Smooth muscle cell (in vitro differentiated cells): ENCODE results near the gene SPDYE2. TPM values are rescaled to one million over a fixed set of nuclear protein-coding genes. Genes with fewer than 3 reads are reported as not detected.
"Not testable (repeated sequence)": the region's sequence is repeated elsewhere in the genome, so short reads cannot be mapped to it uniquely, and the experiment has no call there.

Source experiments
- DNase-seq: peaks from one replicate; lab custom pipeline; 2025; ENCODE audit not compliant: unreplicated experiment; lab: John Stamatoyannopoulos, UW
- H2AFZ ChIP-seq: fragments of 200-600 bp; sonication (generic); 2 replicates; pipeline ENCODE4 v1.6.0; 2016; ENCODE audit warnings: antibody characterized with exemption, low read depth, mild to moderate bottlenecking
- H3F3A ChIP-seq: fragments of 200-600 bp; sonication (generic); 2 replicates; pipeline ENCODE4 v1.6.0; 2017; ENCODE audit warnings: antibody characterized with exemption, low read depth
- H3K27ac ChIP-seq: fragments of 200-600 bp; sonication (generic); 2 replicates; pipeline ENCODE4 v1.5.1; 2016; ENCODE audit warnings: low read depth, mild to moderate bottlenecking
- H3K27me3 ChIP-seq: fragments of 200-600 bp; sonication (generic); 2 replicates; pipeline ENCODE4 v1.6.1; 2016; ENCODE audit warnings: low read depth, mild to moderate bottlenecking
- H3K36me3 ChIP-seq: fragments of 200-600 bp; sonication (generic); 2 replicates; pipeline ENCODE4 v1.5.1; 2016; ENCODE audit warnings: low read depth
- H3K4me1 ChIP-seq: fragments of 200-600 bp; sonication (generic); 2 replicates; pipeline ENCODE4 v1.5.1; 2016; ENCODE audit warnings: low read depth
- H3K4me2 ChIP-seq: fragments of 200-600 bp; sonication (generic); 2 replicates; pipeline ENCODE4 v1.6.0; 2016; ENCODE audit warnings: mild to moderate bottlenecking
- H3K4me3 ChIP-seq: fragments of 200-600 bp; sonication (generic); 2 replicates; pipeline ENCODE4 v1.5.1; 2016; ENCODE audit warnings: mild to moderate bottlenecking
- H3K79me2 ChIP-seq: fragments of 200-600 bp; sonication (generic); 2 replicates; pipeline ENCODE4 v1.6.0; 2016; ENCODE audit warnings: low read depth, mild to moderate bottlenecking
- H3K9ac ChIP-seq: fragments of 200-600 bp; sonication (generic); 2 replicates; pipeline ENCODE4 v1.6.0; 2016; ENCODE audit warnings: low read depth
- H3K9me3 ChIP-seq: fragments of 200-600 bp; sonication (generic); replicated peaks from 2 replicates; pipeline ENCODE4 v1.5.1; 2016; ENCODE audit warnings: low read depth
- H4K20me1 ChIP-seq: fragments of 200-600 bp; sonication (generic); 2 replicates; pipeline ENCODE4 v1.6.0; 2016; ENCODE audit warnings: low read depth
- WGBS: methylation state at CpG from one replicate; pipeline ENCODE4 v1.1.7; 2016; ENCODE audit warnings: low lambda C conversion rate; 5-methylcytosine and 5-hydroxymethylcytosine counted together
- polyA plus RNA-seq: library from polyadenylated mRNA; unstranded; fragments of >200 nt; fragmentation: Nextera tagmentation; extraction: Ambion mirVana; gene quantifications from 2 replicates; pipeline ENCODE4 v1.2.1, GENCODE V29; 2016
- total RNA-seq: library from RNA; depleted of rRNA; stranded (reverse); fragments of >200 nt; gene quantifications from 2 replicates; pipeline ENCODE4 v1.2.3, GENCODE V29; 2014

SPDYE2 gene
- total and polyA plus RNA-seq, 2 experiments from 2014 or later, result 0.86 TPM; not detected in 1

DNA sequence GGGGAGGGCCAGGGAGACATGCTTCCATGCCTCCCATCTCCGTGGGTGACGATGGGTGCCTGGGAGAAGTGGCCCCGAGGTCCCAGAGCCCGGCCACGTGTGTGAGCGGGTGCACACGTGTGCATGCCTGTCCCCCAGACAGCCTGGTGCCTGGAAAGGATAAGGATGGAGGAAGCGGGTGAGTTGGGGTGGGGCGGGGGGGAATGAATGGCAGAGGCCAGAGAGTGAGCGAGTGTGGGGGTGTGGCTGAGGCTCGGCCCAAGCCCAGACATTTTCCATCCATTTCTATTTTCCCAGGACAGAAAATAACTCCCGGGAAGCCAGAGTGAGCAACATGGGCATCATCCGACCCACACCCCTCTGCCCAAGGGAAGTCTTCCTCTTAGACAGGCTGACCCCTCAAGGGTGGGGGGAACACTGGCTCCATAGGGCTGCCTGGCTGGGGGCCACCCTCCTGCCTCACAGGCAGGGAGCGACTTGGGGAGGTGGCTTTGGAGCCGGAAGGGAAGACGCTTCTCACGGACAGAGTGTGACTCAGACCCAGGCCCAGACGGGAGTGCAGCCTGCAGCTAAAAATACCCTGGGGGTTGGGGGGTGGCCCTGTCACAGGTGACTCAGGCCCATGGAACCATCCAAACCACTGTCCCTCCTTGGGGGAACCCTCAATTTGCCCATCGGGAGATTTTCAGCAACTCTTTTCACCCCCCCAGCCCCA lies 53.6 kb downstream of the SPDYE2 start:
- not testable (repeated sequence) for H4K20me1 ChIP-seq, H3K27ac ChIP-seq, H3K9ac ChIP-seq, H3K79me2 ChIP-seq, DNase-seq, H3K4me2 ChIP-seq, H3K9me3 ChIP-seq, H3K27me3 ChIP-seq, H3F3A ChIP-seq, H2AFZ ChIP-seq, H3K36me3 ChIP-seq, H3K4me1 ChIP-seq, H3K4me3 ChIP-seq
- WGBS, result 20% methylated on average over 6 of the region's 19 CpGs

DNA sequence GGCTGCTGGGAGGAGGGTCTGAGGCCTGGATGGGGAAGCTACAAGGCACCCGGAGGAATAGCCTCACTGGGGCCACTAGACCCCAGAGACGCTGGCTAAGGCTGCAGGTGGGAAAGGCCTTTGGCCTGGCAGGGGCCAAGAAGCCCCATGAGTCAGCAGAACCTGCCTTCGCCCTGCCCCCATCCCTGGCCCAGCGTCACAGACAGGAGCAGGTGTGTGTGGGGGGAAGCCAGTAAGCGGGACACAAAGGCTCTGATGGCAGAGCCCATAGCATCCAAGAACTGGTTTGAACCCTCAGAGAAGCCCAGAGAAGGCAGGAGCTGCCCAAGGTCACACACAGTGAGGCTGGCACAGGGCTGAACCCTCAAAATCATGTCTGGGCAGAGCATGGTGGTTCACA lies 55.8 kb downstream of the SPDYE2 start:
- H2AFZ ChIP-seq, DNase-seq, H3K4me1 ChIP-seq, H4K20me1 ChIP-seq, H3K9me3 ChIP-seq, H3K9ac ChIP-seq, H3K27ac ChIP-seq, H3K4me3 ChIP-seq, H3K79me2 ChIP-seq, H3K27me3 ChIP-seq, H3K36me3 ChIP-seq, H3F3A ChIP-seq, H3K4me2 ChIP-seq: not testable (repeated sequence)
- WGBS, result no CpG with 5 or more reads among the region's 5 CpGs

DNA sequence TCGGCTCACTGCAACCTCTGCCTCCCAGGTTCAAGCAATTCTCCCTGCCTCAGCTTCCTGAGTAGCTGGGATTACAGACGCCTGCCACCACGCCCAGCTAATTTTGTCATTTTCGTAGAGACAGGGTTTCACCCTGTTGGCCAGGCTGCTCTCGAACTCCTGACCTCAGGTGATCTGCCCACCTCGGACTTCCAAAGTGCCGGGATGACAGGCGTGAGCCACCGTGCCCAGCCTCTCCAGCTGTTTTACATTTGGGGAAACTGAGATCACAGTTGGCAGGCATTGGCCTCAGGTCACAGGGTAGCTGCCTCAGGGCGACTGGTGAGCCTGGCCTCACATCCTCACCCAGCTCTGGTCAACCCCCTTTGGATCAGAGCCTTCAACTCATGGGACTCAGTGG lies 58.7 kb downstream of the SPDYE2 start:
- H3K4me1 ChIP-seq, H4K20me1 ChIP-seq, H3K4me2 ChIP-seq, H3K9ac ChIP-seq, DNase-seq, H3K9me3 ChIP-seq, H3K4me3 ChIP-seq, H3K27me3 ChIP-seq, H3K27ac ChIP-seq, H3F3A ChIP-seq, H3K79me2 ChIP-seq, H3K36me3 ChIP-seq, H2AFZ ChIP-seq: not testable (repeated sequence)
- 88% methylated on average over 4 of the region's 10 CpGs for WGBS

DNA sequence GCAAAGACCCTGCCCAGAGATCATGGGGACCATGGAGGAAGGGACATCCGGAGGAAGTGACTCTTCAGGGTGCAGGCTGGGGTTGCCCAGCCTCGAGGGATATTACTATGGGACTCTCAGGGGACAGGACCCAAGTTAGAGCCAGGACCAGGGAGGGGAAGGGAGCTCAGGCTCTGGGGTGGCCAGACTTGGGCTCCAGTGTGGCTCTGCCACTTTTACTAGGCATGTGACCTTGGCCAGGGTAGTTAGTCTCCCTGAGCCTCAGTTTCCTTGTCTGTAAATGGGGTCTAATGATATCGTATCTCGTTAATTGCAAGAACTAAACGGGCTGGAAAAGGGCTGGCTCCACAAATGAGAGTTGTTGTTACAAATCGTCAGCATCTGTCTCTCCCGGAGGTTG lies 59.4 kb downstream of the SPDYE2 start:
- not testable (repeated sequence) for DNase-seq

DNA sequence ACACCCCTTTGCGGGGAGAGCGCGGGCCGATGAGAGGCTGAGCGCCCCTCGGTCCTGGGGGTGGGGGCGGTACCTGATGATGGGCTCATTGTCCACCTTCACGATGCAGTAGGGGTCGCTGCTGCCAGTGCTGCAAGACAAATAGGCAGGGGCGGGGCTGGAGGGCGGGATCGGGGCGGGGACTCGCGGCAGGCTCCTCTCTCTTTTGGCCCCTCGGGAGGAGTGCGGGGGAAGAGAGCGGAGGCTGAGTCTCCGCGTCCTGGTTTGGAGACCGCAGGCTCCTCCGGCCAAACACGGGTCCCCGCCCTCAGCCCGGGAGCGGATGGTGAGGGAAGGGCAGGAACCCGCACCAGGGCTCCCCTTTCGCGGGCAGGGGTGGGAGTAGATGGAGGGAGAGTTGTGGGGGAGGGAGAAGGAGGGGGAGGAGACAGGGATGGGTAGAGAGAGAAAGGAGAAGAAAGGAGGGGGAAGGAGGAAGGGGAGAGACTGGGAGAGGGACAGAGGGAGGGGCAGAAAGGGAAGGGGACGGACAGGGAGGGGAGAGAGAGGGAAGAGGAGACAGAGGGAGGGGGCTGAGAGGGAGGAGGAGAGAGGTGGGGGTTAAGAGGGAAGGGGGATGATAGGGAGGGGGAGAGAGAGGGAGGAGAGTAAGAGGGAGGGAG lies 60.1 kb downstream of the SPDYE2 start:
- H3K79me2 ChIP-seq, H3F3A ChIP-seq, H4K20me1 ChIP-seq, H3K27me3 ChIP-seq, H3K4me2 ChIP-seq, H2AFZ ChIP-seq, DNase-seq, H3K9ac ChIP-seq, H3K36me3 ChIP-seq, H3K4me3 ChIP-seq, H3K27ac ChIP-seq, H3K4me1 ChIP-seq, H3K9me3 ChIP-seq: not testable (repeated sequence)
- WGBS, result no CpG with 5 or more reads among the region's 30 CpGs

More for the DNA sequence above, 59.4 kb downstream of the SPDYE2 start:
- not testable (repeated sequence) for H2AFZ ChIP-seq, H3K9me3 ChIP-seq, H3K27me3 ChIP-seq, H3F3A ChIP-seq, H4K20me1 ChIP-seq, H3K4me3 ChIP-seq, H3K27ac ChIP-seq, H3K79me2 ChIP-seq, H3K36me3 ChIP-seq, H3K4me2 ChIP-seq, H3K9ac ChIP-seq, H3K4me1 ChIP-seq
- 86% methylated on average over 4 of the region's 7 CpGs for WGBS

DNA sequence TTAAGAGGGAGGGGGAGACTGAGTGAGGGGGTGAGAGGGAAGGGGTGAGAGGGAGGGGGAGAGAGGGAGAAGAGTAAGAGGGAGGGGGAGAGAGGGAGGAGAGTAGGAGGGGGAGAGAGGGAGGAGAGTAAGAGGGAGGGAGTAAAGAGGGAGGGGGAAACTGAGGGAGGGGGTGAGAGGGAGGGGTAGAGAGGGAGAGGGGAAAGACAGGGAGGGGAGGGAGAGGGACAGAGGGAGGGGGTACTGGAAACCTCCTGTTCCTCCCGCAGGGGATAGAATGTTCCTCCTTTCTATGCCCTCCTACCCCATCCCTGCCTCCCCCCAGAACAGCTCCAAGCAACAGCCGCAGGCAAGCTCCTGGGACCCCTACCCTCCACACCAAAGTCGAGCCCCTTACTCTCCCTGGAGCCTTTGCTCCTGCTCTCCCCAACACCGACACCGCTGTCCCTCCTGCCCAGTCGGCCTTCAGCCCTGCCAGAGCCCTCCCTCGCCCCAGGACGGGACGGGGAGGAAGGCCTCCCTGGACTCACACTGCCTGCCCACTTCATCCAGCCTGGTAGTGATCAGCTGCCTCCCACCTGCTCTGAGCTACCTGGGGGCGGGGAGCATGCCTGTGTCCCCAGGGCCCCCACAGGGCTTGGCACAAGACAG lies 60.8 kb downstream of the SPDYE2 start:
- not testable (repeated sequence) for H3K9me3 ChIP-seq, H3K27ac ChIP-seq, H3K4me2 ChIP-seq, H3K36me3 ChIP-seq, H3K4me1 ChIP-seq, H4K20me1 ChIP-seq, H2AFZ ChIP-seq, H3K9ac ChIP-seq, H3F3A ChIP-seq, H3K27me3 ChIP-seq, H3K4me3 ChIP-seq, H3K79me2 ChIP-seq, DNase-seq
- 55% methylated on average over 8 of the region's 10 CpGs for WGBS

Other genes with a start within 250 kb of the SPDYE2 start
- not detected in 2 replicates for gene SPDYE6, start 194.8 kb upstream of the SPDYE2 start, total RNA-seq
- gene SPDYE6, start 194.8 kb upstream of the SPDYE2 start, polyA plus RNA-seq, result 0.66 TPM in 1 of 2 replicates, not detected in the other
- 14.3 and 17.2 TPM in 2 replicates for gene PRKRIP1, start 154.9 kb upstream of the SPDYE2 start, total RNA-seq
- gene PRKRIP1, start 154.9 kb upstream of the SPDYE2 start, polyA plus RNA-seq, result 34.5 and 51.9 TPM in 2 replicates
- gene ORAI2, start 117.7 kb upstream of the SPDYE2 start, total RNA-seq, result 43.0 and 47.1 TPM in 2 replicates
- 66.1 and 69.8 TPM in 2 replicates for gene ORAI2, start 117.7 kb upstream of the SPDYE2 start, polyA plus RNA-seq
- 7.0 and 17.7 TPM in 2 replicates for gene ALKBH4, start 86.4 kb upstream of the SPDYE2 start, total RNA-seq
- gene ALKBH4, start 86.4 kb upstream of the SPDYE2 start, polyA plus RNA-seq, result 15.7 and 16.0 TPM in 2 replicates
- 10.0 and 13.1 TPM in 2 replicates for gene LRWD1, start 86.2 kb upstream of the SPDYE2 start, total RNA-seq
- gene LRWD1, start 86.2 kb upstream of the SPDYE2 start, polyA plus RNA-seq, result 21.2 and 23.5 TPM in 2 replicates
- gene POLR2J, start 72.3 kb upstream of the SPDYE2 start, total RNA-seq, result 12.7 and 13.1 TPM in 2 replicates
- gene POLR2J, start 72.3 kb upstream of the SPDYE2 start, polyA plus RNA-seq, result 92.2 and 94.4 TPM in 2 replicates
- 2.1 and 4.2 TPM in 2 replicates for gene RASA4B, start 33.4 kb upstream of the SPDYE2 start, total RNA-seq
- 3.5 and 4.6 TPM in 2 replicates for gene RASA4B, start 33.4 kb upstream of the SPDYE2 start, polyA plus RNA-seq
- gene UPK3BL2, start 7.5 kb upstream of the SPDYE2 start, total RNA-seq, result 0.40 TPM in 1 of 2 replicates, not detected in the other
- 0.75 and 3.6 TPM in 2 replicates for gene UPK3BL2, start 7.5 kb upstream of the SPDYE2 start, polyA plus RNA-seq
- gene POLR2J3, start 21.4 kb downstream of the SPDYE2 start, total RNA-seq, result 2.8 and 6.5 TPM in 2 replicates
- gene POLR2J3, start 21.4 kb downstream of the SPDYE2 start, polyA plus RNA-seq, result 50.2 and 54.2 TPM in 2 replicates
- 6.9 and 12.2 TPM in 2 replicates for gene RASA4, start 65.5 kb downstream of the SPDYE2 start, total RNA-seq
- 6.9 and 11.6 TPM in 2 replicates for gene RASA4, start 65.5 kb downstream of the SPDYE2 start, polyA plus RNA-seq
- 6.6 and 16.6 TPM in 2 replicates for gene UPK3BL1, start 91.6 kb downstream of the SPDYE2 start, total RNA-seq
- 21.1 and 25.0 TPM in 2 replicates for gene UPK3BL1, start 91.6 kb downstream of the SPDYE2 start, polyA plus RNA-seq
- not detected in 2 replicates for gene SPDYE2B, start 99.1 kb downstream of the SPDYE2 start, total RNA-seq
- not detected in 2 replicates for gene SPDYE2B, start 99.1 kb downstream of the SPDYE2 start, polyA plus RNA-seq
- 0.90 and 2.9 TPM in 2 replicates for gene POLR2J2, start 120.4 kb downstream of the SPDYE2 start, total RNA-seq
- 0.10 and 2.4 TPM in 2 replicates for gene POLR2J2, start 120.4 kb downstream of the SPDYE2 start, polyA plus RNA-seq
- gene FAM185A, start 197.8 kb downstream of the SPDYE2 start, total RNA-seq, result 2.0 and 6.0 TPM in 2 replicates
- 5.3 and 6.3 TPM in 2 replicates for gene FAM185A, start 197.8 kb downstream of the SPDYE2 start, polyA plus RNA-seq